ENCODE results near the gene AHNAK2. TPM values are rescaled to one million over a fixed set of nuclear protein-coding genes. Genes with fewer than 3 reads are reported as not detected.
"Not testable (repeated sequence)": the region's sequence is repeated elsewhere in the genome, so short reads cannot be mapped to it uniquely, and the experiment has no call there.

The AHNAK2 gene
- polyA plus RNA-seq, 3 donors: 1.8 to 2.6 (median 2.2) TPM

DNA sequence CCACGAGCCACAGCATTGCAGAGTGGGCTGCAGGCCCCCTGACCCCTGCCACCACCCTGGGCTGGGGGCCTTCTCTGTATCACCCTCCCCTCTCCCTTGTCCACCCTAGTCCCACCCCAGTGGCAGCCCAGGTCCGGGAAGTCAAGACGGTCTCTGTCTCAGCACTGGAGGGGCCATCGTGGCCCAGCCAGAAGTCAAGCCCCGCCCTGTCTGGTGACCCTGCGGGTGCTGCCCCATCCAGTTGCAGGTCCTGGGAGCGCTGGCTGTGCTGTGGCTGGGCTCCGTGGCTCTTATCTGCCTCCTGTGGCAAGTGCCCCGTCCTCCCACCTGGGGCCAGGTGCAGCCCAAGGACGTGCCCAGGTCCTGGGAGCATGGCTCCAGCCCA lies 50.8 kb downstream of the AHNAK2 start:
- no peak for DNase-seq

DNA sequence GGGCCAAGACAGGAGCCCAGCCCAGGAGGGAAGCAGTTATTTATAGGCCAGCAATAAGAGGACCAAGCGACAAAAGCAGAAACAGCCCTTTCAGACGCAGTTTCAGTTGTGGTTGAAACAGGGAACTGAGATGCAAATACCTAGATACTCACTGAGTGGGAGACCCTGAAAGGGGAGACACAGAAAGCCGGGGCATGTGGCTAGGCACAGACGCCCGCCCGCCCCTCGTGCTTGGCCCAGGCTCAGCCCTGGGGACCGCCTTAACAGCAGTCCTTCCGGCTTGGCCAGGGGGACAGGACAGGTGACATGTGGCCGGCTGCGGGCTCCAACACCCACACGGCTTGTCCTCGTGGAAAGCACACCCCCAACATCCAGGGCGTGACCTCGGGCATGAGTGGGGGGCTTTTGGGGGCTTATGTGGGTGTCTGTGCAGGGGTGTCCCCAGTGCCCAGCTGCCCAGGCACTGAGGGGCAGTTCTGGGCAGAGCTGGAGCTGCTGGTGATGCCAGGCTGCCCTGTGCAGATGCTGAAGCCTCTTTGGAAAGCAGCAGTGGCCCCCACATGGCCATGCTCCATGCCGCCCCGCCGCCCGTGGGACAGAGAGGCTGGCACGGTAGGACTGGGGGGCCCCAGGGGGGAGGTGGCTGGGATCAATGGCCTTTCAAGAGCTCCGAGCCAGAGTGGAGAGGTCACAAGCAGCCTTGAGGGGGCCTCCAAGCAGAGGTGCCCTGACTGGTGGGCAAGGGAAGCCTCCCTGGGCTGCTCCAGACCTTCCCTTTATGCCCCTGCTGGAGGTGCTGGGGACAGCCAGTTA lies 51.3 kb downstream of the AHNAK2 start:
- DNase-seq: no peak

- DNase-seq: no peak
Measured at GRCh38 chr14:104925855-104926609, 52.1 kb downstream of the AHNAK2 start.

- DNase-seq: no peak
Measured at GRCh38 chr14:104925214-104925854, 52.8 kb downstream of the AHNAK2 start.

DNA sequence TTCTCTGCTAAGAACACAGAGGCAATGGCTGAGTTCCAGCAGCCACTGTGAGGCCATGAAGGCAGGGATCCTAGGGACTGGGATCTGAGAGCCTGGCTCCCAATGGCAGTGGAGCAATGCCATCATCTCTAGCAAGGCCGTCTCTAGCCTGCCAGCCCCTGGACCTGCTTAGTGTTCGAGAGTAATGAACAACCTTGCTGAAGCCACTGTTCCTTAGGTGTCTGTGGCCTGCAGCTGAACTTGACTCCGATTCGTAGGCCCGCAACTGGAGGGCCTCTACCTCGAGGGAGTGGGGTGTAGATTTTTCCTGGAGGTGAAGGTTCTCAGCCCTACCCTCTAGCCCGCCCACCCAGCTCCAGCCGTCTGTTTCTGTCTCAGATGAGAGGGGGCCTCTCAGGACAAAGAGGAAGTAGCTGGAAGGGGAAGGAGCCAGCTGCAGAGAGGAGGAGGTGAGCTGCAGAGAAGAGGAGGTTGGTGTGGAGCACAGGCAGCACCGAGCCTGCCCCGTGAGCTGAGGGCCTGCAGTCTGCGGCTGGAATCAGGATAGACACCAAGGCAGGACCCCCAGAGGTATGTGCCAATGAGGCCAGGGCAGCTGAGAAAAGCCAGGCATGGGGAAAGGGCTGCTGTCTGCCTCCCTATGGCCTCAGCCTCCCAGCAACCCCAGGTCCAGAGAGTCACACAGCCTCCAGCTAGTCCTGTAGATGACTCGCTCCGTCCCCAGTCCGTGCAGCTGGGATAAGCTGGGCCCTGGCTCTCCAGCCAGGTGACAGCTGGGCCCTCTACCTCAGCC lies 53.6 kb downstream of the AHNAK2 start, which contains the start of gene PLD4:
Gene PLD4 (plus strand): TSS at position 459 of the 793 bp plus-strand sequence. CDS start 2,262 bp downstream, outside the sequence.
- DNase-seq: no peak

DNA sequence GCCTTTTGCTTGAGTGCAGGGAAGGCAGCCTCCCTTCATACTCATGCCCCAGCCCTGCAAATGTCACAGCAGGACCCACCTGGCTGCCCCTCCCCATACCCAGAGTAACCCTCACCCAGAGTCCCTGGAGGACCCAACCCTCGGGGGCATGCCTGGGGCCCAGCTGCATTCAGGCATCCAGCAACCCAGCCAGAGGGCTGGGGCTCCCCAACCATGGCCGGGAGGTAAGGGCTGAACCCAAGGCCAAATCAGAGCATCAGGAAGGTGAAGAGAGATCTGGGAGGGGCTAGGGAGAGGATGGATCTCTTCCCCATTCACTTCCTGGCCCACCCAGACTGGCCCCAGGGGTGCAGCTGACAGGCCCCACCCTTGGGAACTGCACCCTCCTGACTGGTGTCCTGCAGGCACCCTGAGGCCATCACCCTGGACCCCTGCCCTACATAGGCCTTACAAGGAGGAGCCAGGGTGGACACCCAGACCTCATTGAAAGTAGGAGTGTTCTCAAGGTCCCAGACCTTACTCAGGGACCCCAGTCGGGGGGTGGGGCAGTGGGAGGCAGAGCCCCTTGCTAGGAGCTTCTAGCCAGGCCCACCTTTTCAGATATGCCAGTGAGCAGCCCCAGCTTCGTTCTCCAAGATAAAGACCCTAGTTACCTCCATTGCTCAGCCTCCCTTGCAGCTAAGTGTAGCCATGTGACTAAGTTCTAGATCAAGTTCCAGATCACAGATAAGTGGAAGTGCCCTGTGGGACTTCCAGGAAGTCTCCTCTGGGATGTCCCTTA lies 54.3 kb downstream of the AHNAK2 start:
- DNase-seq: no peak

- DNase-seq: no peak
Measured at GRCh38 chr14:104919993-104920315, 58.2 kb downstream of the AHNAK2 start.

- DNase-seq: not testable (repeated sequence)
Measured at GRCh38 chr14:104919152-104919992, 58.8 kb downstream of the AHNAK2 start.

GRCh38 chr14:104917993-104918392 lies 60.2 kb downstream of the AHNAK2 start:
- no peak for DNase-seq

GRCh38 chr14:104917116-104917515 lies 61.1 kb downstream of the AHNAK2 start:
- DNase-seq: no peak

DNA sequence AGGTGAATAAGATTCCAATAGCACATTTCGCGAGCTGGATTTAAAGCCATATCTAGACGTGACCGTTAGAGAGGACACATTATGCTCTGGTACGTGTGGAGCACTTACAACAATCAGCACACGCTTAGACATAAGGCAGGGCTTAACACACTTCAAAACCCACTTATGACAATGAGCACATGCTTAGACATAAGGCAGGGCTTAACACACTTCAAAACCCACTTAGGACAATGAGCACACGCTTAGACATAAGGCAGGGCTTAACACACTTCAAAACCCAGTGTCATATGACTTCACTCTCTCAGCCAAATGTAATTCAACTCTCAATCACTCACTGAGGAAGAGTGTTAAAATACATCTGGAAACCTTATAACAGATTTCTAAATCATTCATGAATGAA lies 64.7 kb downstream of the AHNAK2 start:
- DNase-seq: no peak

- DNase-seq: no peak
Measured at GRCh38 chr14:104912053-104912452, 66.1 kb downstream of the AHNAK2 start.

- DNase-seq: no peak
Measured at GRCh38 chr14:104908303-104908702, 69.9 kb downstream of the AHNAK2 start.

DNA sequence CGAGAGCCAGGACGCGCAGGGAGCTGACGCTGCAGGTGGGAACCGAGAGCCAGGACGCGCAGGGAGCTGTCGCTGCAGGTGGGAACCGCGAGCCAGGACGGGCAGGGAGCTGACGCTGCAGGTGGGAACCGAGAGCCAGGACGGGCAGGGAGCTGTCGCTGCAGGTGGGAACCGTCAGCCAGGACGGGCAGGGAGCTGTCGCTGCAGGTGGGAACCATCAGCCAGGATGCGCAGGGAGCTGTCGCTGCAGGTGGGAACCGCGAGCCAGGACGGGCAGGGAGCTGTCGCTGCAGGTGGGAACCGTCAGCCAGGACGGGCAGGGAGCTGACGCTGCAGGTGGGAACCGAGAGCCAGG lies 72.6 kb downstream of the AHNAK2 start:
- not testable (repeated sequence) for DNase-seq

GRCh38 chr14:104904650-104905578 lies 73.3 kb downstream of the AHNAK2 start:
- DNase-seq: not testable (repeated sequence)

GRCh38 chr14:104903990-104904389 lies 74.2 kb downstream of the AHNAK2 start:
- no peak for DNase-seq

- no peak for DNase-seq
Measured at GRCh38 chr14:104900639-104901512, 77.3 kb downstream of the AHNAK2 start.

DNA sequence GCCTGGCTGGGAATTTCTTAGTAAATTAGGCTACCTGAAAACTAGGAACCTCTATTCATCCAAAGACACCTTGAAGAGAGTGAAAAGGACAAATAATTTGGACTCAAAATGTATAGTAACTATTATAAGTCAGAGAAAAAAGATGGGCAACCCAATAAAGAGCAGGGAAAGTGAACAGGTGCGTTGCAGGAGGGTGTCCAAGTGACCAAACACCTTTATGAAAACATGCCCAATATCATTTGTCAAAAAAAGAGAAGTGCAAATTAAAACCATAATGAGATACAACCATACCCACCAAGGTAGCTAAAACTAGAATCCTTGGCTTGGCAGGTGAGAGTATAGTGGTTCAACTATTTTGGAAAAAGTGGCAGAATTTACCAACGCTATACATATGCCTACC lies 78.4 kb downstream of the AHNAK2 start:
- no peak for DNase-seq

Measured in renal pelvis (tissue), 4 donors.